AG09309 (cell line): ENCODE results near the gene KRTAP2-1.
"Not testable (repeated sequence)": the region's sequence is repeated elsewhere in the genome, so short reads cannot be mapped to it uniquely, and the experiment has no call there.

Experiments used
- DNase-seq: peaks from one replicate; pipeline ENCODE4 v3.0.0-alpha.2; 2010; ENCODE audit warnings: low read depth
- H3K4me3 ChIP-seq: 2 replicates; pipeline ENCODE4 v1.5.1; 2011; ENCODE audit warnings: mild to moderate bottlenecking, low read depth, low read length, moderate library complexity; ENCODE audit not compliant: control insufficient read depth
- TF ChIP-seq, protein P1 (sequence below): IDR thresholded peaks from 2 replicates; pipeline ENCODE4 v1.5.1; 2011; ENCODE audit warnings: mild to moderate bottlenecking, low read depth, low read length, inconsistent platforms; ENCODE audit not compliant: insufficient read depth, control insufficient read depth; ENCODE audit errors: missing control alignments

Gene KRTAP2-1

DNA sequence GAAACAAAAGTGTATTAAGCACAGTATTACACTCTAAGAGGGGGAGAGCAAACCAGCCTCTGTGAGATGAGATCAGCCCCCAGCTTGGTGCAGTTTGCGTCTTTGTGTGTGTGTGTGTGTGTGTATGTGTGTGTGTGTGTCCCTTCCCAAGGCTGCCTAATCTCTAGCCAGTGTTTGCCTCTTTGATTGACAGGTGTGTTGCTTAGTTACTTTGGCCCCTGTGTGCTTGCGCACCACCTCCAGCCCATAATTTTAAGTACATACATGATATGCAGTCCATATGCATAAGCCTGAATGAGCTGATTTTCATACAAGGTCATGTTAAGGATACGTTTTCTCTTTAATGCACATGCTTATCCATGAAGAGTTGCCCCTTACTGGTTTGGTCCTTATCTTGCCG, 45.3 kb downstream of the KRTAP2-1 start:
- DNase-seq = no peak
- H3K4me3 ChIP-seq = no peak overlapping the region
- TF ChIP-seq, protein P1, sequence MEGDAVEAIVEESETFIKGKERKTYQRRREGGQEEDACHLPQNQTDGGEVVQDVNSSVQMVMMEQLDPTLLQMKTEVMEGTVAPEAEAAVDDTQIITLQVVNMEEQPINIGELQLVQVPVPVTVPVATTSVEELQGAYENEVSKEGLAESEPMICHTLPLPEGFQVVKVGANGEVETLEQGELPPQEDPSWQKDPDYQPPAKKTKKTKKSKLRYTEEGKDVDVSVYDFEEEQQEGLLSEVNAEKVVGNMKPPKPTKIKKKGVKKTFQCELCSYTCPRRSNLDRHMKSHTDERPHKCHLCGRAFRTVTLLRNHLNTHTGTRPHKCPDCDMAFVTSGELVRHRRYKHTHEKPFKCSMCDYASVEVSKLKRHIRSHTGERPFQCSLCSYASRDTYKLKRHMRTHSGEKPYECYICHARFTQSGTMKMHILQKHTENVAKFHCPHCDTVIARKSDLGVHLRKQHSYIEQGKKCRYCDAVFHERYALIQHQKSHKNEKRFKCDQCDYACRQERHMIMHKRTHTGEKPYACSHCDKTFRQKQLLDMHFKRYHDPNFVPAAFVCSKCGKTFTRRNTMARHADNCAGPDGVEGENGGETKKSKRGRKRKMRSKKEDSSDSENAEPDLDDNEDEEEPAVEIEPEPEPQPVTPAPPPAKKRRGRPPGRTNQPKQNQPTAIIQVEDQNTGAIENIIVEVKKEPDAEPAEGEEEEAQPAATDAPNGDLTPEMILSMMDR = no peak

DNA sequence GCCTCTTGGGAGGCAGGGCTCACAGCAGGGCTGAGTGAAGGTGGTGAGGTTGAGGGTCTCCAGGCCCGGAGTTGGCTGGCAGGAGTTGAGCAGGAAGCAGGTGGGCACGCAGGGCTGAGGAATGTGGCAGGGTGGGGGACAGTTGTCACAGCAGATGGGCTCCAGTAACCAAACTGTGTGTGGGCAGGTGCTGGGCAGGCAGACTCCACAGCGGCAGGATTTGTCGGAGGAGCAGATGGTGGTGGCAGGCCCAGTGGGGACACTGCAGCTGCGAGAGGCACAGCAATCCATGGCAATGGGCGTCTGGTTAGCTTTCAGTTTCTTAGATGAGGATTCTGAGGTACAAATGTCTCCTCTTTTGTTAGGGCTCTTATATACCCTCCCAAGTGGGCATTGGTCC, 47.6 kb downstream of the KRTAP2-1 start, which contains the start of gene KRTAP3-2:
KRTAP3-2 (minus strand) TSS at position 344 of the 400 bp plus-strand sequence; CDS start at position 291, 53 bp downstream.
- not testable (repeated sequence) for DNase-seq

DNA sequence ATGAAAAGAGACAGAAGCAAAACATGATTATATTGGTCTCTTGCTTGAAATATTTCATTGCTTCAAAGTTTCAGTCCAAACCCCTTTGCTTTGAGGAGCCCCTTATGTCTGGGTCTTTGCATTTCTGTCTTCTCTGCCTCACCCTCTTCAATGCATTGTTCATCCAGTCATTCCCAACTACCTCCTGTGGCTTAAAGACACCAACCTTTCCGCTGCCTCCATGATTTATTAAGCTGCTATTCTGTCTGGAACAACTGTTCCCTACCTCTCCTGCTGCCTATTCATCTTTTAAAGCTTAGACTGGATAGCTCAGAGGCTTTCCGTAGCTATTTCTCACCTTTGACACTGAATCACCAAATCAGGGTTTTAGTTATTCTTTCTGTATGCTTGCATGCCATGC, 49.8 kb downstream of the KRTAP2-1 start:
- no peak for DNase-seq
- TF ChIP-seq, protein P1 = no peak
- H3K4me3 ChIP-seq = no peak overlapping the region

More for the DNA sequence above, 47.6 kb downstream of the KRTAP2-1 start, which contains the start of gene KRTAP3-2:
- not testable (repeated sequence) for H3K4me3 ChIP-seq

DNA sequence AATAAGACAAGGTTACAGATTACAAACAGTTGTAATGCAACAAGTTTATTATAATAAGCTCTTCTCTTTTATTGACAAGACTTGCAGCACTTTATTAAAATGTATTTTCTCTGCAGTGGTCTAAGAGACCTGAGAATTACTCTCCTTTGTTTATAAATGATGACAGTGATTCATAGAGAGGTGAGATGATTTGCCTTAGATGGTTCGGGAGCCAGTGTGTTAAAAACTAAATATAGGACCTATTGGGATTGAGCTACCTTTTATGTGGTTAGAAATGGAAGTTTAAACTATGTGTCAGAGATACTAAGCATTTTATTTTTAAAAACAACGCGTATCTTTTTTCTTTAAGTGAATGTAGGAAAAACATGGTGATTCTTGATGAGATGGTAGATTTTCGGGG, 50.3 kb downstream of the KRTAP2-1 start:
- no peak overlapping the region for H3K4me3 ChIP-seq
- TF ChIP-seq, protein P1 = no peak
- no peak for DNase-seq
